Hematopoietic multipotent progenitor cell treated with erythropoietin and hydrocortisone succinate and interleukin-3 and kit ligand, for 4 days (in vitro differentiated cells): Measurements from ENCODE around the gene TSPOAP1.
A peak's percentile ranks its signal among the peaks of the same experiment; 100 is the strongest.

Experiments used
- DNase-seq: peaks from one replicate; pipeline ENCODE4 v3.0.0-alpha.2; 2015

TSPOAP1 gene

DNA sequence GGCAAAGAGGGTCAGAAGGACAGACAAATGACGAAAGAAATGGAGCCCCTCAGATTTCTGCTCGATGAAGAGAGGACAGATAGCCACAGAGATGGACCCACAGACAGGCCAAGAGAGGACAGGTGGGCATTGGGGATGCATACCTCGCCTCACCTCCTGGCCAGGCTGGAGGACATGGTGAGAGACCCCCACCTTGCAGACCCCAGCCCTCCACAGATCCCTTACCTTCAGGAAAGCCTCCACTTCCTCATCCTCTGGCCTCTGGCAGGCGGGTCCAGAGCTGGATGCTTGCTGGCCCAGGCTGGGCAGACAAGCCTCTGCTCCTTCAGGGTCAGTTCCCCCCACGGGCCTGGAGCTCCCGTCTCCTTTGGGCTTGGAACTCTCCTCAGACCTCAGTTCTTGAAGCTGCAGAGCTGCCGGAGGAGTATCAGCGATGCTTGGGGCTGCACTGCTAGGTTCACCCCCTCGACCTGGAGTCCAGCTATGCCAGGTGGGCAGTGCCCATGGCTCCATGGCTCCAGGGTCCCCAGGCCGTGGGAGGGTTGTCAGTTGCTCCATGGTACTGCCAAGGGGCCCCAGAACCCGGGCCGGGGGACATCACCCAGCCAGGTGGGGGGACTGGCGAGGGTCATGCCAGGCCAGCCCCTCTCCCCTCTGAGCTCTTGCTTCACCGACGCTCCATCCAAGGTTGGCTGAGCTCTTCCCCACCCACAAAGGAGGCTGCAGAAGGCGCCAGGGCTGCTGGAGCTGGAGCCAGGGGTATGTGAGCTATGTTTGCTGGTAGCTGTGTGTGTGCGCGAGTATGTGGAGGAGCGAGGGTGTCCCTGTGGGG, 1.0 kb downstream of the TSPOAP1 start:
- peak; percentile 70 for DNase-seq

DNA sequence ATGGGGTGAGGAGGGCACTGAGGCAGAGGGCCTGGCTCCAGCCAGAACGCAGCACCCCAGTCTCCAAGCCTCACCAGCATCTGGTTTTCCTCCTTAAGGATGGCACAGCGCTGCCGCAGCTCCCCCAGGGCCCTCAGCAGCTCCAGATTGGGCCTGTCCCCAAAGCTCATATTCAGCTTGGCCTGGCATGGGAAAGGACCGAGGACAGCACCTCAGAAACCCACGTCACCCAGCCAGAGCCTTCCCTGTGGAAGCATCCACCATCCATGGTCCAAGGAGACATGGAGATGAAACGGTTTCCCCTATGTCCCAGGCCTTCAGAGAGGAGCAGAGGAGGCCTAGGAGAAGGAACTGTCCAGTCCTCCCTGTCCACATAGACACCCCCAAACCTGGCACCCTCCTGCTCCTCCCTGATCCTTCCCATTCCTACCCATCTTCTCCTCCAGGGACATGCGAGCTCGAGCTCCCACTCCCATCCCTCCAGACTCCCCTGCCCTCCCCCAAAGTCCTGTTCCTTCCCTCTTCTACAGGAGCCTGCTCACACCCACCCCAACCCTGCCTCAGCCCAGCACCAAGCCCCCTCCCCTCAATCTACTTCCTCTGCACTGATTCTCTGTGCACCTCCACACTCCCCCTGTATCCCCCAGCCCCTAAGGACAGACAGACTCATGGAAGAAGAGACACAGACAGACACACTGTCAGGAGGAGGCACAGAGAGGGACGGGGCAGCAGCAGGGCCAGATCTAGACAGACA, 1.8 kb downstream of the TSPOAP1 start:
- DNase-seq = peak; percentile 51

DNA sequence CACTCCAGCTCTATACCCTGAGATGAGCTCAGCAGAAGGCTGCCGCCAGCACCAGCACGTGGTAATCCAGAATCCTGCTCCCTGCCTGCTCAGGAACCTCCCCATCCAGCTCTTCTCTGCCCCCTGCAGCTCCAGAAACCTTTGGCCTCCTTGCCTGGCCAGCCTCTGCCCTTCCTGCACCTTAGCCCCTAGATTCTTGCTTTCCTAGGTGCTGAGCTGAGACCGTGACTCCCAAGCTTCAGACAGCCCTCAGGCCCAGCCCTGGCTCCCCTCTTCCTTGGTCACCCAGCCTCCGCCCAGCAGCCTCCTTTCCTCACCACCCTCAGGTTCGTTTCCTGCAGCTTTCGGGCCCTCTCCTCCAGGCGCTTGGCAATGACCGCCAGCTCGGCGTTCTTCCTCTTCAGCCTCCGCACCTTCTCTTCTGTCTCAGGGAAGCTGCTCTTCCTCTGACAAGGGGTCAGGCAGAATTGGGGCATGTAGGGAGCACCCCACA, 2.6 kb downstream of the TSPOAP1 start:
- peak; percentile 59 for DNase-seq

DNA sequence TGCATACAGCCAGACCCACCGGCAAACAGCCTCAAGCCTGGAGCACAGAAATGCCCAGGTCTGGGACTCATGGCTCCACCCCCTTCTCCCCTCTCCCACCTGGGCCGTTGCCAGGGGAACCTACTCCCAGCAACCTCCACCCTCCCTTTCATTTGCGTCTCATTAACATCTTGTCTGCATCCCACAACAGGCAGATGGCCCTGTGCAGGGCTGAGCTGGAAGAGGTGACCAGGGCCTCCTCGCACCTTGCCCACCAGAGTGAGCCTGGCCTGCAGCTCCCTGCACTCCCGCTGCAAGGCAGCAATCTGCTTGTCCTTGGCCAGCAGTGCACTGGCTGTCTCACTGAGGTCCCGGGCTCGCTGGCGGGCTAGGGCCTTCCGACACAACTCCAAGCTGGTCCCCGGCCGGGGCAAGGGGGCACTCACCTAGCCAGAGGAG, 3.3 kb downstream of the TSPOAP1 start:
- peak; percentile 43 for DNase-seq

DNA sequence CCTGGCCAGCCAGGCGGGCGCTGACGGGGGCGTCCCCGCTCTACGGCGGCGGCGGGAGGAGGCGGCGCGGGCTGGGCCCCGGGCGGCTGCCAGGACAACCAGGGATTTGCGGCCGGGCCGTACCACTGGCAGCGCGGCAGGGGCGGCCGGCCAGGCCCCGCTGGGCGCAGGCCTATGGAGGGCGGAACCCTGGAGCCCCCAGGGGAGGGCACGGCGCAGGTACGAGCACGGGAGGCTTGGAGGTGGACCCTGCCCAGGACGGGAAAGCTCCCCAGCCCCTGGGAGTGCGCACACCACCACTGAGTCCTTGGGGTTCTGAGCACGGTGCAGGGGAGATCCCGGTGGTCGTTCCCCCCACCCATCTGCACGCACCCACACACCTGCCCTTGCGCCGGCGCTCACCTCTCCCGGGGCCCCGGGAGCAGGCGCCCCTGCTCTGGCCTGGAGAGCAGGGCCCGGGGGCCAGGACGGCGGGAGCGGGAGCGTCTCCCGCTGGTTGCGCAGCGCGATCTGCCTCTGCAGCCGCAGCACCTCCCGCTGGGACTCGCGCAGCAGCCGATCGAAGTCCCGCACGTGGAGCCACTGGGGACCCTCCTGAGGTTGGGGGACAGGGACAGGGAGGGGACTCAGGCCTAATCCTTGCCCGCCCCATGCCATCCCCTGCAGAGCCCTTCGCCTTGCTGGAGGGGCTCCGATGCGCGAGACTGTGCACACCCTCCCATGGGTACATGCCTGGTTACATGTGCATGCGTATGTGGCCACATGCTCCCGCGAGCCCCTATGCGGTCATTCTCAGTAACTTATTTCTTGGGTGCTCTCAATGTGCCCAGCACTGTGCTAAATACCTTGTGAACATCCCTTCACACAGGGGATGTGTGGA, 3.9 kb downstream of the TSPOAP1 start:
- DNase-seq = peak; percentile 71

DNA sequence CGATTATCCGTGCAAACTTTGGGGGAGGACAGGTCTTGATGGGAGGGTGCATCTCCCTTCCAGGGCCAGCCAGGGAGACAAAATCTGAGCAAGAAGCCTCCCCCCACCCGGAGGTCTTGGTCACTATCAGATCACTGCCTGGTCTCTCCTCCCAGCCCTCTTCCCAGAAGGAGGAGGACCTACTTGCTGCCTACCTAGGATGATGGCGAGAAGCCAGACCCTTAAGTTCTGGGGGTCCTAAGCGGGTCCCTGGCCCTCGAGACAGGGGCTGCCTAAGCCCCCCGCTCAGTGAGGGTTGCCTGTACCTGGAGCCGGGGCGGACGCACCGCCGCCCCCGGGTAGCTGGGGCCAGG, 4.6 kb downstream of the TSPOAP1 start:
- no peak for DNase-seq

DNA sequence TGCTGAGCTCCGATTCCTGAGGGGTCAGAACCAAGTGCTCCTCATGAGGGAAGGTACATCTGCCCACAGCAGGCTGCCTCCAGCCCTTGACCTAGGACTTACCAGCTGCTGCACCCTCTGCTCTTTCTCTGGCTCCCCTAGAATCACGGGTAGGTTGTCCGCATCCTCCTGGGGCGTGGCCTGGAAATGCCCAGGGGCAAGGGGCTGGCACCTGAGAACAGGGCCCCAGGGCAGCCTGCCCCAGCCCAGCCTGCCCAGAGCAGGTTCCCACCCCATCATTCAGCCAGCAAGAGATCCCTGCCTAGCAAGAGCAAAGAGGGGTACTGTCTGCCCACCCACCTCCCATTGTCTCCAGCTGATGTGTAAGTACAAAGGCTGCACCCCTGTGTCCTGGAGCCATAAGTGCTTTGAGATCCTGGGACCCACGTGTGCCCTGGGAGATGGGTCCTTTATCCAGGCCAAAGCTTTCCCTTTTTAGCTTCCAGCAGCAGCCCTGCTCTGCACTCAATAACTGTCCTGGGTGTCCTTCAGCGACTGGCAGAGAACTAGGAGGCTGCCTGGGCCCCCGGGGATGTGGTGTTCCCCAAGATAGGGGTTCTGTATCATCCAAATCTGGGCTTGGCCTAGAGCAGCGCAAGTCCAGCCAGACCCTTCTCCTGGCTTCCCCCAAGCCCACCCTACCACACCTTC, 5.1 kb downstream of the TSPOAP1 start:
- no peak for DNase-seq

DNA sequence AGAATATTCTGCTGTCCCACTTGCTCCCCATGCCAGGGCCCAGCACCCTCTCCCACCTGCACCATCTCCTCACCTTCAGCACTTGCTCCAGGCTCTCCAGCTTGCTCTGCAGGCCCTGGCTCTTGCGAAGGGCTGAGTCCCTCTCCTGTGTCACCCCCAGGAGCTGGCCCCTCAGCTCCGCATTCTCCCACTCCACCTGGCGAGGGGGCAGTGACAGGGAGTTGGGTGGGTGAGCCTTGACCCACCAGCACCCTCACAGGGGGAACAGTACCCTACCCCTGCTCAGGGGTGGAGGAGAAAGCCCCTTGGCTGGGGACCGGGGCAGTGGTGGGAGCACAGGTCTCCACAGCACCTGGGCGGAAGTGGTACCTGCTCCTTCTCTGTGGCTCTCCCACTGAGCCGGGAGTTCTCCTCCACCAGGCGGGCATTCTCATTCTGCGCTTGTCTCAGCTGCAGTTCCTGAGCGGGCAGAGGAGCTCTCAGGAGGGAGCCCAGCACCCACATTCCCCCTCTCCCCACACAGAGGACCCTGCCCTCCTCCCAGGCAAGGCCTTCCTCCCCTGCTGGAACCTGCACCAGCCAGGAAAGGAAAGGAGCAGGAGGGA, 5.9 kb downstream of the TSPOAP1 start:
- DNase-seq = no peak

DNA sequence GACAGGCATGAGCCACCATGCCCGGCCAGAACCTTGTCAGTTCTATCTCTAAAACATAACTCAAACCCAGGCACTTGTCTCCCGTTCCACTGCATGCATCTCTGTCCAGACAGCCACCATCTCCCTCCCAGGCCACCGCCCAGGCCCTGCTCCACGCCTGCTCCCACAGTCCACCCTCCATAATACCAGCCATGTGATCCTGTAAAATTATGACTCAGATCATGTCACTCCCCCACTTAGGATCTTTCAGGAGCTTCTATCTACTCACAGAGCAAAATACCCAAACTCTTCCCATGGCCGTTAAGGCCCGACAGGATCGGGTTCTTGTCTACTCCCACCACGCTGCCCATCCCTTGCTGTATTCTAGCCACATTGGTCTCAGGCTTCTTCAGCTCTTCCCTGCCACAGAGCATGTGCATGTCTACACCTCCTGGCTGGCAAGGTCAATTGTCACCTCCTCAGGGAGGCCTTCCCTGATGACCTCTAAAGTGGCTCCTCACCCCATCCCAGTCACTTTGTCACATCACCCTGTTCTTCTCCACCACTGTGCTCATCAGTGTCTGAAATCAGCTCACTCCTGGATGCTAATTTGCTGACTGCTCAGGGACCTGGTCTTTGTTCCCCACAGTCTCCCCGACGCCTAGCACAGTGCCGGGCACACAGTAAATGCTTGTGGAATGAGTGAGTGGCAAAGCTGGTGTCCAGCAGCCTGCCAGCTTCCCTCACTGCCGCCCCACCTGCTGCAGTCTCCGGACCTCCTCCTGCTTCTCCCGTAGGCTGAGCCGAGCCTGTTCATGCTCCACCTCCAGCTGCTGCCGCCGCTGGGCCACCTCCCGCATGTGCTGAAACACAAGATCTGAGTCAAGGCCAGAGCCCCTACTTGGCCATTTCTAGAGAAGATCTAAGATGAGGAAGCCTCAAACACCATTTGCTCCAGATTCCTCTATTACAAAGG, 6.7 kb downstream of the TSPOAP1 start:
- no peak for DNase-seq

DNA sequence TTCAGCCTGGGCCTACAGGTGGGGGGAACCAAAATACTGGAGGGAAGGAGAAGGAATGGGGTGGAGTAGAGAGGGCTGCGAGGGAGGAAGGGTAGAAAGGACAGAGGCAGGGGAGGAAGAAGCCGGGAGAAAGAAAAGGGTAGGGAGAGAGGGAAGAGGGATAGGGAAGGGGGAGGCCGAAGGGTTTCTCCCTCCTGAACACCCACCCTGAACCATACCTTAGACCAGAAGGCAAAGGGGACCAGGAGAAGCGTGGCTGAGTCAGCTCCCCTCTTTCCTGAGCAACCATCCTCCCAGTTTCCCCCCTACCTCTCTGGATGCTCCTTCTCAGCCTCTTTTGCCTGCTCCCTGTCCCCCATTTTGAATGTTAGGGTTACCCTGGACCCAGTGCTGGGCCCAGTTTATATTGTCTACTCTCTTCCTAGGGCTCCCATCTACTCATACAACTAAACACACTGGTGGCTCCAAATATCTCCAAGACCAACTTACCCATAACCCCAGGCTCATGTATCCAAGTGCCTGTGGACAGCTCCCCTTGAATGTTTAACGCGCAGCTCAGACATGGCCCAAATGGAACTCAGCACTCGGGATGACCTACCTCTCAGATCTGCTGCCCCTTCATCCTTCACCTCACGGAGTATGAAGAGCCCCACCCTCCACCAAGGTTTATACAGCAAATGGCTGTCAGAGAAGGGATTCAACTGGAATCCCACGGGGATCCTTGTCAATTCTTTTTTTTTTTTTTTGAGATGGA, 7.8 kb downstream of the TSPOAP1 start:
- DNase-seq = no peak

DNA sequence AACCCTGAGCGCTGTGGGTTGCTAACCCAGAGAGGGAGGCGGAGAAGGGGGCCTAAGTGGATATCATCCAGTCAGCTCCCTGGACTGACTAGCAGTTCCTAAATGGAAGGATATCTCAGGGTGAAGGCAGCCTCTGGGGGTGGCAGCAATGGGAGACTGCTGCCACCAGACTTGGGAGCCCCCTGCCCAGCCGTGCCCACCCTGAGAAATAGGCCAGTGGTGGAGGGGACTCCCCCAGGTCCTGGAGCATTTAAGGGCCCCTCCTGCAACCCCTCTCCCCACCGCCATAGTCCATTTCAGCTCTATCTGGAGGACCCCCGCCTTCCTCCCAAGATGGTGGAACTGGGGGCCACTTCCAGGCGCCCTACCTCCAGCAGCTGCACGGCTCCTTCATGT, 8.4 kb downstream of the TSPOAP1 start:
- no peak for DNase-seq

DNA sequence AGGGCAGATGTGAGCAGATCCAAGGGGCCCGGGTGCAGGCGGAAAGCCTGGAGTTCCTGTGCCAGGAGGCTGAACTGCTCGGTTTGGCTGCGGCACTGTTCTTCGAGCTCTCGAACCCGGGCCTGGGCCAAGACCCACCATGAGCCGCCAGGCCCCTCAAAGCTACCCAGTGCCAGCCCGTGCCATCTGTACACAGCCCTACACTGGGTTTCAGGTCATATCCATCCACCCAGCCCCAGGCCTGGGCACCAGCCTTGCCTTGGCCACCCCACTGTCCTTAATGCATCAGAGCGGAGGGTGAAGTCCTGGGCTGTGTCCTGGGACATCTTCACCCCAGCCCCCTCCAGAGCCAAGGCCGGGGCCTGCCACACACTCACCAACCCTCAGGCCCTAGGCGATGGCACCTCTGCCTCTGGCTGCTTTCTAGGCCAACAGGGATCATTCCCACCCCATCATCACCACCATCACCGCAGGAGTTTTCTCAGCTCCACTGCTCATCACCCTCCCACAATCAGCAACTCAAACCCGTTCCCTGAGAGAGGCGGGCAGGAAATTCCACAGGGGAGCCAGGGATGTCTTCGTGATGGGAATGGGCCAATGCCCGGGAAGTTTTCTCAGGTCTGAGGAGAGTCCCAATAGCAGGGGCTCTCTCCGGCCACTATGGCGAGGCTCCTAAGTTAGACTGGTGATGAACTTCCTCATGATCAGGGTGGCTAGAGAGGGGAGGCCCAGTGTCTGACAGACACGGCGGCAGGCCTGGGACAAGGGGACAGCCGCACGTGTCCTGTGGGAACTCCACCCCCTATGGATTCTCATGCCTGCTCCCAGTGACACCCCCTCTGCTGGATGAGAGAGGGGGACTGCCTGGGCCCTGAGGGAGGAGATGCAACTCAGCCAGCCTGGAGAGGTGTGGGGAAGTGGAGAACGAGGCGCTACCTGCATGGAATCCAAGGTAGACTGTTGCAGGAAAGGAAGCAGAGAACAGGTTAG, 9.1 kb downstream of the TSPOAP1 start:
- DNase-seq = no peak

DNA sequence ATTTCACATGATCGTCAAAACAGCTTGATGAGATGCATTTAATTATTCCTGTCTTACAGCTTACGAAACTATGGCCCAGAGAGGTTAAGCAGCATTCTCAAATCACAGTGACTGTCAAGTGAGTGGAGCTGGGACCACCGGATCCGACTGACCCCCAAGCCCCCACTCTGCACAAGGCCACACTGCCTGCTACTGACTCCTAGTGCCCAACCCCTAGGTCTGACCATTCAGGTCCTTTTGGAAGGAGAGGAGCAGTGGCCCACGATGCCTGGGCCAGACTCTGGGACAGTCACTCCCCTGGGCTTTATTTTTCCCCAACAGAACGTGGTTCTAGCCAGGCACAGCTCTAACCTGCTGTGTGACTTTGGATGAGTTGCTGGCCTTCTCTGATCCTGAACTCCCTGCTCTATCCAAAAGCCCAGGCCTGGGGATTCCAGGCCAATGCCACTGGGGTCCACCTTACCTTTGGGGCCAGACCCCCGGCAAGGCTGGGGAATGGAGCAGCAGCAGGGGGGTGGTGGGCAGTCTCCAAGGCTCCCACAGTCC, 9.9 kb downstream of the TSPOAP1 start:
- DNase-seq = no peak

DNA sequence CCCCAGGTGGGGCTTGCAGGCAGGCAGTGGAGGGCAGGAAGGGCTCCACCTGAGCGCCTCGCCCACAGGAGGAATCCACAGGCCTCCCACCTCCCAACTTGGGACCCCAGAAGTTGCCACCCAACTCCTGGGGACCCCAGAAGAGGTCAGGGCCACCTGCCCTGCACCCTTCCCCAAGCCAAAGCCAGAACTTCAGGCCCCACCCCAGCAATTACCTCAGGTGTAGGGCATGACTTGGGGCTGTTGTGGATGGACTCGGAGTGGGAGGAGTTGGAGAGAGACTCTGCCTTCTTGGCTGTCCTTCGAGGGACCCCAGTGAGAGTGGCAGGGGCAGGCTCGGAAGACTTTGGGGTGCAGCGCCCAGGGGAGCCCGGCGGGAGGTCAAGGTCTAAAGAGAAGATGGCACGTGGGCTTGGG, 10.5 kb downstream of the TSPOAP1 start:
- DNase-seq = no peak

DNA sequence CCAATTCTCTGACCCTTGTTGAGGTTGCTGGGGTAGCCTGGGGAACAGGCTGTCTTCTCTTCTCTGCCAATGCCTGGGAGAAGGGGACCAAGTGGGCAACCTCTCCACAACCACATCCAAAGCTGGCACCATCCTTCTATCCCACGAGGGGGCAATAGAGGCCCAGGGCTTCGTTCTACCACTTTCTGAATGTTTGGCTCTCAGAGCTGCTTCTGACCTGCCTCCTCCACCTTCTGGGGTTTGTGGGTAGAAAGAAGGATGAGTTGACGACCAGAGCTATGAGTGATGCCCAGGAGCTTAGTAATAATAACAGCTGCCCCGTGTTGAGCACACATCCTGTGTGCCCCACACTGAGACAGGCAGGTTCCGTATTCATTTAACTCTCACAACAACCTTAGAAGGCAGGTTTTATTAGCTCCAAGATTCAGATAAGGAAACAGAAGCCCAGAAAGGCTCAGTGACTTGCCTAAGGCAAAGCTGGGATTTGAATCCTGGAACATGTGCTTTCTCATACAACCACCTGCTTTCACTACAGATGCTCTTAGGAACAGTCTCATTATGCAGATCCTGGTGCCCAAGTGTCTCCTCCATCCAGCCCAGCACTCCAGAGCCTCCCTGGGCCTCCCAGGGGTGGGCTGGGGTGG, 11.1 kb downstream of the TSPOAP1 start:
- DNase-seq = peak; percentile 90

DNA sequence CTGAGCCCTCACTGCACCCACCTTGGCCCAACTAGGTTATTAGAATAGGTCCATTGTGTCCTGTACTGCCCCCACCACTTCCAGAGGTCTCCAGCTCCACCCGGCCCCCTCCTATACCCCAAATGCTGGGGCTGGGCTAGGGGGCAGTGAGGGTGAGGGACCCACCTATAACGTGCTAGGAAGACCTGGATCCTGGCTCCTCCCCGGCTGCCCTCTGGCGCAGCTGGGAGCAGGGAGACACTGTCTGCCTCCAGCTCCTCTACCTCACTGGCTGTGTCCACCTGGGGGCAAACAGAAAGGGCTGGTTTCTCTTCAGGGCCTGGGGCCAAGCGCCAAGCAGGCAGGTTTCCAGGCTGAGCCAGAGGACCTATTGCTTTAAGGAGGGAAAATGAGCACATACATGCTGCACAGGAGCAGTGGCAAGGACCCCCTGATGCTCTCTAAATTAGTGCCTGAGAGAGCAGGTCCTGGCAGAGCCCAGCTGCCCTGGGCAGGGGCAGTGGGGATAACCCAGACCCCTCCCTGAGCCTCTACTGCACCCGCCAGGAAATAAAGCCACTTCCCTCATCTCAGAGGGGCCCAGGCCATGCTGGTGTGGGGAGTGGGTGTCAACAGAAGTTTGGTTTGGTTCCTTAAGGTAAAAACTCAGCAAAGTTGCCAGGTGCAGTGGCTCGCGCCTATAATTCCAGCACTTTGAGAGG, 12.2 kb downstream of the TSPOAP1 start:
- DNase-seq = no peak

DNA sequence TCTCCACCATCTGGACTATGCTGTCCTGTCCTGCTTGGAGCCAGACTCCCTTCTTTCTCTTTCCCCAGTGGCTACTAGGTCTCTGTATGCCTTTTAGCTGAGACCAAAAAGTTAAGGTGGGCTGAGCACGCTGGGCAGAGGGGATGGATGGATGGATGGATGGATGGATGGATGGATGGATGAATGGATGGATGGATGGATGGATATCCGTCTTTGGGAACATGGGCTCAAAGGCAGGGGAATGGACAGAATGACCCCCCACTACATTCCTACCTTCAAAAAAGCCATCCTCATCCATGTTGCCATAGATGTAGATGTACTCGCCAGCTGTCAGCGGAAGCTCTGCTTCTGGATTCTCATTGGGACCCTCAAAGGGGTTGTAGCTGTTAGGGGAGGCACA, 12.8 kb downstream of the TSPOAP1 start:
- DNase-seq = no peak
